Kidney epithelial cell (primary cell): Measurements from ENCODE around the gene GPX4. TPM values are rescaled to one million over a fixed set of nuclear protein-coding genes. Genes with fewer than 3 reads are reported as not detected.

Source experiments
- DNase-seq: peaks from one replicate; pipeline ENCODE4 v3.0.0-alpha.2; 2010; ENCODE audit warnings: low read depth
- H3K27me3 ChIP-seq: 2 replicates; pipeline ENCODE4 v1.6.0; 2011; ENCODE audit warnings: low read length; ENCODE audit not compliant: control insufficient read depth, insufficient read depth
- H3K36me3 ChIP-seq: 2 replicates; pipeline ENCODE4 v1.5.1; 2011; ENCODE audit warnings: low read length; ENCODE audit not compliant: control insufficient read depth, insufficient read depth
- H3K4me3 ChIP-seq: 2 replicates; pipeline ENCODE4 v1.5.1; 2011; ENCODE audit warnings: low read depth, mild to moderate bottlenecking, control low read depth, low read length
- CTCF ChIP-seq: IDR thresholded peaks from 2 replicates; pipeline ENCODE4 v1.5.1; 2011; ENCODE audit warnings: mild to moderate bottlenecking, moderate library complexity, low read length, control low read depth, inconsistent platforms; ENCODE audit not compliant: insufficient read depth, poor library complexity, severe bottlenecking
- total RNA-seq: library from RNA; depleted of rRNA; stranded (reverse); fragments of >200 nt; gene quantifications from 2 replicates; pipeline ENCODE4 v1.2.3, GENCODE V29; 2015

GPX4 gene
- total RNA-seq, 1 donor from 2014 or later, result 538 TPM

- Histone ChIP-seq H3K27me3 (peaks cover 28% of the 10 kb centered on the region), H3K4me3 (no peak overlapping the region), H3K36me3 (no peaks in the 10 kb centered on the region)
- DNase-seq, result no peak
- no peak for TF ChIP-seq CTCF
These were observed 31.3 kb upstream of the GPX4 start for GRCh38 chr19:1072371-1073015.

DNA sequence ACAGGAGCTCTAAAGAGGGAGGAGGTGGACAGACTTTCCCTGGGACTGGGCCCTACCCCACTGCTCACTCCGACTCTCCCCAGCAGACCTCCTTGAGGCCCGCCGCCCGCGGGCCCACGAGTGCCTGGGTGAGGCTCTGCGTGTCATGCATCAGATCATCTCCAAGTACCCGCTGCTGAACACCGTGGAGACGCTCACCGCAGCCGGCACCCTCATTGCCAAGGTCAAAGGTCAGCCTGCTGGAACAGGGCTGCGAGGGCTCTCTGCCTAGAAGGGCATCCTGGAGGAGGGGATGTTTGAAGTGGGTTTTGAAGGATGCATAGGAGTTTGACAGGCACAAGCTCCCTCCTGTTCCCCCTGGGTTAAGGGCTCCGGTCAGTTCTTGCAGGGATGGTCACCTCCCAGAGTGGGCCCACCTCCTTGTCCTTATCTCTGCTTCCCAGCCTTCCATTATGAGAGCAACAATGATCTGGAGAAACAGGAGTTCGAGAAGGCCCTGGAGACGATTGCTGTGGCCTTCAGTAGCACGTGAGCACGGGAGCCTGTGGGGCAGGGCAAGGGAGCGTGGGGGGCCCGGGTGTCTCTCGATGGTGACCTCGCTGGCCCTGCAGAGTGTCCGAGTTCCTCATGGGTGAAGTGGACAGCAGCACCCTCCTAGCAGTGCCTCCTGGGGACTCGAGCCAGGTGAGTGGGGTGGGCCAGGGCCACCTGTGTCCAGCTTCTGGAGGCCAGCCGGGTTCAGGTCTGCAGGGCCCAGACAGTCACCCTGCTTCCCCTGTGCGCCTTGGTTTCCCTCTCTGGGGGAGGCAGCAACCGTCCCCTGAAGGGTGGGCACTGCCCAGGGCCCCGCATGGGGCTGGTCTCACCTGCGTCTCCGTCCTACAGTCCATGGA lies 30.5 kb upstream of the GPX4 start:
- no peaks in the 10 kb centered on the region for H3K36me3 ChIP-seq
- H3K27me3 ChIP-seq, result peaks cover 24% of the 10 kb centered on the region
- no peak for DNase-seq
- TF ChIP-seq CTCF, result no peak
- no peak overlapping the region for H3K4me3 ChIP-seq

- Histone ChIP-seq H3K4me3 (no peak overlapping the region), H3K36me3 (no peaks in the 10 kb centered on the region), H3K27me3 (peaks cover 18% of the 10 kb centered on the region)
- TF ChIP-seq CTCF, result no peak
- DNase-seq, result no peak
These were observed 29.8 kb upstream of the GPX4 start for GRCh38 chr19:1073956-1074517.

DNA sequence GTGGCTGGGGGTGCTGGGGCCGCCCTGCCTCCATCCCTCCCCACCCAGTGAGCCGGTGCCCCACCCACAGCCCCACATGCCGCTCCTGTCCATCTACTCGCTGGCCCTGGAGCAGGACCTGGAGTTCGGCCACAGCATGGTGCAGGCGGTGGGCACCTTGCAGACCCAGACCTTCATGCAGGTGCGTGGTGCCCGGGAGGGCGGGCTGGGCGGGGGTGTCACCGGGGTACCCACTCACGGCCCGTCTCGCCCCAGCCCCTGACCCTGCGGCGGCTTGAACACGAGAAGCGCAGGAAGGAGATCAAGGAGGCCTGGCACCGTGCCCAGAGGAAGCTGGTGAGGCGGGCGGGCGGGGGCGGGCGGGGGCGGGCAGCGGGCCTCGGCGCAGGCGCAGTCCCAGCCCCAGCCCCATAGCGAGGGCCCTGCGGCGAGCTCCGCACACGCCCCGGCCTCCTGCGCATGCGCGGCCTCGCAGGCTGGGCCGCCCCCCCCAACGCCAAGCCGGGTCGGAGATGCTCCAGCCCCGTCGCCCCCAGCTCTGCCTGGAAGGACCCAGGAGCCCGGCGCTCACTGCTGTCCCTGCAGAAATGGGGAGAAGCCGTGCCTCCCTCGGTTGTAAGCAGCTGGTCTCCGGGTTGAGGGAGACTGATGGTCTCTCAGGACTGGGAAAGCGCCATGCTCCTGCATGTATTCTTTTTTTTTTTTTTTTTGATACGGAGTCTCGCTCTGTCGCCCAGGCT lies 29.1 kb upstream of the GPX4 start:
- Histone ChIP-seq H3K27me3 (peaks cover 12% of the 10 kb centered on the region), H3K4me3 (no peak overlapping the region), H3K36me3 (no peaks in the 10 kb centered on the region)
- DNase-seq, result no peak
- TF ChIP-seq CTCF, result no peak

DNA sequence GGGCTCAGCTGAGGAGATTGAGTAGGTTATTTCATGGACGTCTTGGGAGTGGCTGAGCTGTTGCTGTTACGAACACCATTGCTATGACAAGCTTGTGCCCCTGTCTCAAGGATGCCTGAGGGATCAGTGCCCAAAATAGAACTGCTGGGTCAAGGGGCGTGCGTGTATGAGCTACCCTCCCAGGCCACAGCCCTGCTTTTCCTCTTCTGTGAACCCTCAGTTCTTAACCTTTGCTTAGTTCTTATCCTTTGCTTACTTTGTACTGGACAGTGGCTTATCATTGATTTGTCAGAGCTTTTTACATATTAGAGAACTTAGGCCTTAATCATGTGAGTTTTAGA lies 27.8 kb upstream of the GPX4 start:
- peaks cover 8% of the 10 kb centered on the region for H3K27me3 ChIP-seq

More for the DNA sequence above, 27.8 kb upstream of the GPX4 start:
- no peak for TF ChIP-seq CTCF
- DNase-seq, result no peak
- no peak overlapping the region for H3K4me3 ChIP-seq
- H3K36me3 ChIP-seq, result no peaks in the 10 kb centered on the region
